Measurements from ENCODE around the gene AGBL1.

GRCh38 chr15:86505951-86506350, 426.3 kb downstream of the AGBL1 start:
- TF ChIP-seq CTCF (IDR thresholded peaks at IDR 0.05; ENCODE audit: borderline replicate concordance, extremely low read depth, low read length, poor library complexity, severe bottlenecking) (no peak), EZH2 (IDR thresholded peaks at IDR 0.05; ENCODE audit: borderline replicate concordance, low read depth, low read length, severe bottlenecking) (no peak)

Data from DND-41 (cell line).